HG03439 (cell line): Measurements from ENCODE around the gene TBC1D4.
"Not testable (repeated sequence)": the region's sequence is repeated elsewhere in the genome, so short reads cannot be mapped to it uniquely, and the experiment has no call there.

Experiments
- ATAC-seq: cut with Tn5 transposase; IDR thresholded peaks from one replicate; pipeline ENCODE4 v1.9.1; 2021; ENCODE audit warnings: mild to moderate bottlenecking, moderate library complexity; ENCODE audit not compliant: unreplicated experiment

The TBC1D4 gene

DNA sequence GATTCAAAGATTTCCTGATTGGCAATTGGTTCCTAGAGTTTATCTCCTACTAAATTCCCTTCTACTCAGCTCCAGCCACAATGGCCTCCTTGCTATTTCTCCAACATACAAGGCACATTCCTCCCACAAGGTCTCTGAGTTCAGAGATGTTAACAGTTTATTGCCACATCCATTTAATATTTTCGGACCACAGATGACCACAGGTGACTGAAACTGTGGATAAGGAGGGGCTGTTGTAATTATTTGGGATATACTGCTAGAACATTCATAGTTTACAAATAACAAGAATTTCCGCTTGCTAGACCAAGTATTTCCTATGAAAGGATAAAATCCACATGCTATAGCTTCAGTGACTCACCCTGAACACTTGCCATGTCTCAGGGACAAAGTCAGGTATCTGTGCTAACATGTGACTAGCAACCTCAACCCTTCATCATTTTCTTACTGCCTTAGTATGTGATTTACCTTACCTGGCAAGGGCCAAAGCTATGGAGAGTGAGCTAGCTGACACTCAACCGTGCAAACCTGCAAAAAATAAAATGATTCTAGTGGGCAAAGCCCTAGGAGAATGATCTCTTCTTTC is 117.7 kb downstream of the TBC1D4 start:
- no peak for ATAC-seq

DNA sequence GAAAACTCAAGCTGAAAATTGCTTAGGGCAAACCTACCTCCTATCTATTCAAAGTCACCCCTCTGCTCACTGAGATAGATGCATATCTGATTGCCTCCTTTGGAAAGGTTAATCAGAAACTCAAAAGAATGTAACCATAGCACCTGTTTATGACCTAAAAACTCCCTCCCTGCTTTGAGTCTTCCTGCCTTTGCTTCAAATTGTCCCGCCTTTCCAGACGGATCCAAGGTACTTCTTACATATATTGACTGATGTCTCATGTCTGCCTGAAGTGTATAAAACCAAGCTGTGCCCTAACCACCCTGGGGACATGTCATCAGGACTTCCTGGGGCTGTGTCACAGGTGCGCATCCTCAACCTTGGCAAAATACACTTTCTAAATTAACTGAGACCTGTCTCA is 118.6 kb downstream of the TBC1D4 start:
- no peak for ATAC-seq

GRCh38 chr13:75362026-75362425 is 119.9 kb downstream of the TBC1D4 start:
- no peak for ATAC-seq

DNA sequence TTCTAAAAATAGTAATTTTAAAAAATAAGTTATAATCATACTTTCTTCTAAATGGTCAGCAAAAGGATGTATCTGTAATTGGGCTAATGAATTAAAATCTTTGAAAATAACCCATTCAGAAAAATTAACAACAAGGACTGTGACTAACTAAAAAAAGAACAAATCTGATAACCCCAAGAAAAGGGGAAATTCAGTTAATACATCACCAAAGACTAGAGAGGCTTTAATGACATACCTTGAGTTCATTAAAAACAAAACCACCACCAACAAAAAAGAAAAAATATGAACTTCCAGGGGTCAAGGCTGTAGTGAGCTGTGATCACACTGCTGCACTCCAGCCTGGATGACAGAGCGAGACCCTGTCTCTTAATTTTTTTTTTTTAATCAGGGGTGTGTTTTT is 121.8 kb downstream of the TBC1D4 start:
- ATAC-seq, result no peak

- no peak for ATAC-seq
Observed at GRCh38 chr13:75359266-75359665, 122.7 kb downstream of the TBC1D4 start.

DNA sequence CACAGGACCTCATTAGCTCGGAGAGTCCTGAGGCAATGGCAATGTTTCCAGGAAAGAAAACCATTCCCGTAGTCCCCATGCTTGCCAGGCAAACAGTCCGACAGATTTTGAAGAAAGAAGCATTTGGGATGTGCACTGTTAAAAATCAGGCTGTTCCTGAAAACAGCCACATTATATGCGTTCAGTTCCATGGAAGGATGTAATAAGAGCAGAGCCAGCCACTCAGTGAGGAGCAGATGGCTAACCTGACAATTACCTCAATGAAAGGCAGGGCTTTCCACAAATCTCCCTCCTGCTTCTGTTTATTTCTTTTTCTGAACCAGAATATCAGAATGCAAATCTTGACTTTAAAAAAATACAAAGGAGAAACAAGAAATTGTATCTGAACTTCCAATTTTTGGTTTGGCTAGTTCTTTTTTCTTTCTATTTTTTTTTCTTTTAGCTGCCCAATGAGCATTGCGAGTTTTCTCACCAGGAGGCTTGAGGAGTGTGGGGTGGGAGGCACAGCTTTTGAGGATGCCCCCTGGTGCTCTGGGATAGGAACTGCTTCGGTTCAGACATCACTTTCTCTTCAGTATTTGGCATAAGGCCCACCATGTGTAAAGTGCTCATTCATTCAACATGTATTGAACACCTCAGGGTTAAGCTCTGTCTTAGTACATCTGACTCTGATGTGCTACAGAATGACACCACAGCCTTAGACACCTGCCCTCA is 124.2 kb downstream of the TBC1D4 start:
- ATAC-seq, result peak; percentile 84

DNA sequence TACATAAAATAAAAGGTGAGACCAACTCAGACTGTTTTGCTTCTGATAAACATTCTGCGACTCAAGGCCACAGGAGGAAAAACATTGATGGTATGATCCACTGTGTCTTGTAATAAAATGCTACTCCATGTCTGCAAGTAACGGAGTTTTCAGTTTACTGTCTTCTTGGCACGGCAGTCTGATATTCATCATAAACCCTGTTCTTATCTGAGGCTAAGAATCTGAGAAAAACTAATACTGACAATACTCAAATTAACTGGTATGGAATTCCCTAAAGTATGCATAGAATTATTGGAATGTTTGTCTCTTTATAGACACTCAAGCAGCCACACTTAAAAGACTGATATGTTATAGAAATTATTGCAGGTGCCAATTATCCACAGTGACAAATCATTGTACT is 125.5 kb downstream of the TBC1D4 start:
- no peak for ATAC-seq

DNA sequence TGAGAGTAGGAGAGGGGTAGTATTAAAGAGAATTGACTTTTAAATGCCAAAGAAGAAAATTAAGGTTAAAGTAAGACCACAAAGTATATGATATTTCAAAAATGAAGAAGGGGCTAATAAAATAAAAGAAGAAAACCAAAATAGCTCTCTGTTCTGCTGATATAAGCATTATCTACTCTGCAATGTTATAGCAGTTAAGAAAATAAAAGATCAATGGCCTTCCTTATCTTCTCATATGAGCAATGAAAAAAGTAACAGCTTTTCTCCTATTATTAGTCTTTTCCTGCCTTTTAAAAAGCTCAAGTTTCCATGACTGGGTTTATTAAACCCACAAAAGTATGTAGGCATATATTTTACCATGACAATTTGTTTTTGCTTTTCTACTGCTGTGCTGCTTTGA is 126.4 kb downstream of the TBC1D4 start:
- ATAC-seq, result no peak

DNA sequence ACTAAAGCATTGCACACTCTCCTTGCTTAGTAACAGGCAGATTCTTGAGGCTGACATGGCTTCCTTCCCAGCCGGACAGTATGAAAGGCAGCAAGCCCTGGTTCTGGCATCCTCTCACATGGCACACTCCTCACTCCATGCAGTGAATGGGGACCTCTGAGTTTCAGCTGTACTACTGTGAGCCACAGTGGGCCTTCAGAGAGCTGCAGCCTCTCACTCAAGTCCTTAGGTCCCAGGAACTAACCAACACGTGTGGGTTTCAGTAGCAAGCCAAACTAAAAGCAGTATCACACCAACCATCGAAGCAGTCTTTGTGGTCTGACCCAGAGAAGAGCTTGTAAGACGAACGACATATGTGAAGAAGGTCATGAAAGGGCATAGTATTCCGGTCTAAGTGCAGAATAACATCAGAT is 128.2 kb downstream of the TBC1D4 start:
- ATAC-seq, result peak; percentile 81

DNA sequence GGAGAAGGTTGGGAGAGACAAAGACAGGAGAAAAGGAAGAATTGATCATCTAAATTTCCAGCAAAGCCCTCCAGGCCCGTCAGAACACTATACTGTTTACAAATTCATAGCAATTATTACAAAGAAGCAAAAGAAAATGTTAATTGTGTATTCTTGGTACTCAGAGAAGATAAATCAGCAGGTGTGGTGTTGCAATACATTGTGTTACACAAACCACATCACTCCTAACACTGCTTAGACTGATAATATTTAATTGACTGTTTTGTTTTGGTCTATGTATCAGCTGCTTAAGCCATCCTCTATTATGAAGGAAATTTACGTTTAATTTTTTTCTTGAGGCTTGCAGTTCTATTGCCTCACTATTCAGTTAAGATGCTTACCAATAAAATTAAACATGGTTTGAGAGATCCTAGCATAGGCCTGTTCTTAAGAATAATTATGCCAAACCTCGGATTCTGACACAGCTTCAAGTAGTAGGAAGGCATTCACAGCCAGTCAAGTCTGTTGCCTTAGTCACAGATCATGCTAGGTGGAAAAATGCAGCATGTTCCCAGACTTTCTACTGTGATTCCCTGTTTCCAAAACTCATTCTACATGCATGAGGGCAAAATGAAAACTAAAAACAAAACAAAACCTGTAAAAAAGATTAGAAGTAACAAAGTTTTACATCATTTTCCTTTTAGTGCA is 129.2 kb downstream of the TBC1D4 start:
- no peak for ATAC-seq

- ATAC-seq, result not testable (repeated sequence)
Observed at GRCh38 chr13:75351538-75351937, 130.4 kb downstream of the TBC1D4 start.

- no peak for ATAC-seq
Observed at GRCh38 chr13:75347925-75348324, 134.0 kb downstream of the TBC1D4 start.

DNA sequence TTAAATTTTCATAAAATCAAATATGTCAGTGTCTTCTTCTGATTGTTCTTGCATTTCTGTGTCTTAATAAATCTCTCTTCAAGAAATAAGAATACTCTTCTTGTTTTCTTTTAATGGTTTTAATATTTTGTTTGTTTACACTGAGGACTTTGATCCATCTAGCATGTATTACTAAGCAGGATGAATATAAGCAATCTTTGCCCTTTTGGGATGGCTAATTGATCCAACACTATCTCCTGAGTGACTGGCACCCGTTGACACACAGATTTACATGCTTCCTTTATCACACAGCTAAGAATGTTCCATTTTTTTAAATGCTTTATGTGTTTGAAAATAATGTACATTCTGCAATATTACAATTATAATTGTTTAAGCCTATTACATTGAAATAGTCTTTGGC is 134.5 kb downstream of the TBC1D4 start:
- no peak for ATAC-seq

DNA sequence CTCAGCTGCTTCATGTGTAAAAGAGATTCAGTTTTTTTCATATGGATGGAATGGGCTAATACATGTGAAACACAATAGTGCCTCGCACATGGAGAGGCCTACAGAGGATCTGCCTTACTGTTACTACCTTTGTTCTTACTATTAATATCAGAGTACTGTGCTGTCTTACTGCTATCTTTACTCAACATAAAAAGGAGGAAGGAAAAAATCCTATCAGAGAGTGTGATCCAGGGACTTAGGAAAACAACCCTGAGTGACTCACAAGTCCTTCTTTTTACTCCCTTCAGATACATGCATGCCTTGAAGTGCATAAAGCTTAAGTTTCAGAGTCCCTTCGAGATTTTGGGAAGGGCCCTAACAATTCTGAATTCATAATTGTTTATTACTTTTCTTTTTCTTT is 136.8 kb downstream of the TBC1D4 start:
- ATAC-seq, result no peak

DNA sequence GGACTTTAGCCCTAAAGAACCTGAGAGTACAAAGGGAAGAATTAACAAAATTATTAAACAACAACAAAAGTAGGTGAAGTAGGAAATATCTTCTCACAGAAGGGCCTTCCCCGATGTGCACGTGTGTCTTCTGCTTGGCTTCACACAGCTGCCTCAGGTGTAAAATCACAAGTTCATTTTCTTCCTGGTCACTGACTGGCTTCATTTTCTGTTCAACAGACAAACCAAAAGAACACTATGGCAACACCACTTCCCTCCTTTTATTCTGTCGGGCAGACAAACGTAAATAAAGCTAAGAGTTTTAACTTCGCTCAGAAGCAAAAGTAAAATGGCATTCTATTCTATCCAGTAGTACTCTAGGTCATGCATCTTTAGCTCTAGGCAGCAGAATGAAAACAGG is 140.9 kb downstream of the TBC1D4 start:
- peak; percentile 84 for ATAC-seq

- ATAC-seq, result no peak
Observed at GRCh38 chr13:75339635-75340374, 142.2 kb downstream of the TBC1D4 start.

GRCh38 chr13:75334634-75335447 is 147.1 kb downstream of the TBC1D4 start:
- ATAC-seq, result no peak

GRCh38 chr13:75333103-75333502 is 148.9 kb downstream of the TBC1D4 start:
- no peak for ATAC-seq

- ATAC-seq, result no peak
Observed at GRCh38 chr13:75331792-75332349, 150.1 kb downstream of the TBC1D4 start.

DNA sequence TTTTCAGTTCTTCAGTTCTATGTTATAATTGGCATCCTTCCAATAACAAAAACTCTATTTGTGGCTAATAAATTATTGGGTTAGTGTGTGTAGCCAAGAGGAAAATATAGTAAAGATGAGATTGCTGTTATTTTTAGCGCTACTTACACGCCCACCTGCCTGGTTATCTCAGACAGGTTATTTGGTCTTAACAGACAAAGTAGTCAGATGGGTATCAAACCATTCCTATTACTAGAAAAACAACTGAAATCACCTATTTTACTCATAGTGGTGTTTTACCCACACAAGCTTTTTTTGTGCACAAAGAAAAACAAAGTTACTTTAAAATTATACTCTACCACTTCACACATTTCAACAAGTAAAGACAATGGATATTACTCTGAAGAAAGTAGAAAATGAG is 151.2 kb downstream of the TBC1D4 start:
- ATAC-seq, result no peak
